ENCODE results near the gene KAT2A. TPM values are rescaled to one million over a fixed set of nuclear protein-coding genes. Genes with fewer than 3 reads are reported as not detected.

KAT2A gene
- polyA plus RNA-seq, 1 donor from 2014 or later, result 26.7 TPM

GRCh38 chr17:42127414-42127813 lies 6.2 kb upstream of the KAT2A start:
- H3K36me3 Mint-ChIP-seq, result peaks cover 2% of the 10 kb centered on the region
- H3K9me3 Mint-ChIP-seq, result no peaks in the 10 kb centered on the region
- H3K27ac Mint-ChIP-seq, result peak overlapping the region in 1 of 3 donors; percentile 53
- H3K4me3 Mint-ChIP-seq, result peak overlapping the region in 1 of 4 donors; percentile 38
- H3K27me3 Mint-ChIP-seq, result no peaks in the 10 kb centered on the region
- H3K4me1 Mint-ChIP-seq, result peaks cover 15 to 24% (median 16%) of the 10 kb centered on the region in 3 donors

- Mint-ChIP-seq H3K9me3 (no peaks in the 10 kb centered on the region), H3K4me3 (no peak overlapping the region), H3K36me3 (peaks cover 2% of the 10 kb centered on the region), H3K27me3 (no peaks in the 10 kb centered on the region), H3K4me1 (peaks cover 11 to 18% (median 11%) of the 10 kb centered on the region in 3 donors), H3K27ac (no peak overlapping the region)
Measured at GRCh38 chr17:42126836-42127235, 5.7 kb upstream of the KAT2A start.

- Mint-ChIP-seq H3K9me3 (no peaks in the 10 kb centered on the region), H3K4me3 (no peak overlapping the region), H3K4me1 (peaks cover 4 to 10% (median 5%) of the 10 kb centered on the region in 3 donors)
Measured at GRCh38 chr17:42125565-42125964, 4.4 kb upstream of the KAT2A start.

GRCh38 chr17:42124256-42124655 lies 3.1 kb upstream of the KAT2A start:
- Mint-ChIP-seq H3K27me3 (no peaks in the 10 kb centered on the region), H3K27ac (peak overlapping the region in 2 of 3 donors; percentile 62 to 72), H3K36me3 (peaks cover 2% of the 10 kb centered on the region), H3K4me1 (peaks cover 6 to 9% (median 6%) of the 10 kb centered on the region in 3 donors), H3K4me3 (no peak overlapping the region), H3K9me3 (no peaks in the 10 kb centered on the region)

More at GRCh38 chr17:42125565-42125964, 4.4 kb upstream of the KAT2A start:
- H3K27ac Mint-ChIP-seq, result no peak overlapping the region
- peaks cover 2% of the 10 kb centered on the region for H3K36me3 Mint-ChIP-seq
- no peaks in the 10 kb centered on the region for H3K27me3 Mint-ChIP-seq

GRCh38 chr17:42122371-42123303 lies 1.5 kb upstream of the KAT2A start, which contains the start of gene HSPB9:
TSS of gene HSPB9 (plus strand) at chr17:42122804. CDS start at chr17:42122851, 47 bp downstream.
- Mint-ChIP-seq H3K27me3 (no peaks in the 10 kb centered on the region), H3K36me3 (peaks cover 2% of the 10 kb centered on the region), H3K27ac (no peak within 1 kb of the TSS), H3K4me1 (peaks cover 9 to 15% (median 10%) of the 10 kb centered on the region in 3 donors), H3K9me3 (no peaks in the 10 kb centered on the region), H3K4me3 (peak within 1 kb of the TSS; percentile 68 to 81 (median 70))

GRCh38 chr17:42120161-42120769 lies 902 bp downstream of the KAT2A start:
- Mint-ChIP-seq H3K9me3 (no peaks in the 10 kb centered on the region), H3K27me3 (no peaks in the 10 kb centered on the region), H3K4me1 (peaks cover 18 to 23% (median 19%) of the 10 kb centered on the region in 3 donors), H3K4me3 (peak overlapping the region; percentile 68 to 90 (median 80)), H3K27ac (no peak overlapping the region), H3K36me3 (no peaks in the 10 kb centered on the region)

- Mint-ChIP-seq H3K27ac (no peak overlapping the region), H3K36me3 (no peaks in the 10 kb centered on the region), H3K27me3 (no peaks in the 10 kb centered on the region), H3K9me3 (no peaks in the 10 kb centered on the region), H3K4me1 (peaks cover 18 to 29% (median 23%) of the 10 kb centered on the region in 3 donors), H3K4me3 (peak overlapping the region in 3 of 4 donors; percentile 54 to 87 (median 68))
Measured at GRCh38 chr17:42119301-42119700, 1.9 kb downstream of the KAT2A start.

GRCh38 chr17:42118545-42118944 lies 2.6 kb downstream of the KAT2A start:
- Mint-ChIP-seq H3K9me3 (no peaks in the 10 kb centered on the region), H3K27ac (peak overlapping the region; percentile 6 to 87 (median 23)), H3K27me3 (no peaks in the 10 kb centered on the region), H3K4me1 (peaks cover 18 to 32% (median 23%) of the 10 kb centered on the region in 3 donors), H3K36me3 (peaks cover 1% of the 10 kb centered on the region), H3K4me3 (peak overlapping the region; percentile 43 to 81 (median 60))

GRCh38 chr17:42118126-42118510 lies 3.0 kb downstream of the KAT2A start:
- H3K4me1 Mint-ChIP-seq, result peaks cover 18 to 32% (median 23%) of the 10 kb centered on the region in 3 donors
- peak overlapping the region in 2 of 3 donors; percentile 6 to 23 for H3K27ac Mint-ChIP-seq
- H3K9me3 Mint-ChIP-seq, result no peaks in the 10 kb centered on the region
- H3K4me3 Mint-ChIP-seq, result peak overlapping the region in 2 of 4 donors; percentile 73 to 81
- H3K27me3 Mint-ChIP-seq, result no peaks in the 10 kb centered on the region
- peaks cover 2% of the 10 kb centered on the region for H3K36me3 Mint-ChIP-seq

- peak overlapping the region in 1 of 3 donors; percentile 67 for H3K27ac Mint-ChIP-seq
- H3K4me1 Mint-ChIP-seq, result peaks cover 22 to 36% (median 27%) of the 10 kb centered on the region in 3 donors
- no peaks in the 10 kb centered on the region for H3K27me3 Mint-ChIP-seq
- H3K4me3 Mint-ChIP-seq, result peak overlapping the region in 2 of 4 donors; percentile 25 to 76
- H3K36me3 Mint-ChIP-seq, result peaks cover 2% of the 10 kb centered on the region
- no peaks in the 10 kb centered on the region for H3K9me3 Mint-ChIP-seq
Measured at GRCh38 chr17:42117397-42118125, 3.6 kb downstream of the KAT2A start.

- H3K4me3 Mint-ChIP-seq, result peak overlapping the region; percentile 25 to 79 (median 72)
- H3K9me3 Mint-ChIP-seq, result no peaks in the 10 kb centered on the region
- H3K4me1 Mint-ChIP-seq, result peaks cover 29 to 36% (median 32%) of the 10 kb centered on the region in 3 donors
Measured at GRCh38 chr17:42116705-42117396, 4.3 kb downstream of the KAT2A start.

GRCh38 chr17:42114118-42114517 lies 7.0 kb downstream of the KAT2A start:
- Mint-ChIP-seq H3K27ac (peak overlapping the region in 1 of 3 donors; percentile 10), H3K36me3 (peaks cover 7% of the 10 kb centered on the region), H3K9me3 (no peaks in the 10 kb centered on the region), H3K4me3 (peak overlapping the region; percentile 7 to 91 (median 68)), H3K27me3 (no peaks in the 10 kb centered on the region), H3K4me1 (peaks cover 25 to 41% (median 32%) of the 10 kb centered on the region in 3 donors)

More at GRCh38 chr17:42116705-42117396, 4.3 kb downstream of the KAT2A start:
- H3K27me3 Mint-ChIP-seq, result no peaks in the 10 kb centered on the region
- peak overlapping the region; percentile 97 to 98 (median 98) for H3K27ac Mint-ChIP-seq
- peaks cover 2% of the 10 kb centered on the region for H3K36me3 Mint-ChIP-seq

GRCh38 chr17:42113293-42114069 lies 7.7 kb downstream of the KAT2A start:
- peak overlapping the region in 3 of 4 donors; percentile 27 to 72 (median 70) for H3K4me3 Mint-ChIP-seq

More at GRCh38 chr17:42113293-42114069, 7.7 kb downstream of the KAT2A start:
- H3K4me1 Mint-ChIP-seq, result peaks cover 21 to 38% (median 30%) of the 10 kb centered on the region in 3 donors
- H3K27ac Mint-ChIP-seq, result peak overlapping the region in 2 of 3 donors; percentile 46 to 83
- H3K27me3 Mint-ChIP-seq, result no peaks in the 10 kb centered on the region
- peaks cover 9% of the 10 kb centered on the region for H3K36me3 Mint-ChIP-seq
- H3K9me3 Mint-ChIP-seq, result no peaks in the 10 kb centered on the region
